Upper lobe of left lung (tissue), 4 donors: ENCODE results near the gene EIF1.

Experiments
- CTCF ChIP-seq, 6 experiments: fragments of 450-650 bp in 4 of 6; fragments of 200-600 bp in 2 of 6; sonication (generic) in 2 of 6; IDR thresholded peaks; one replicate each; pipeline ENCODE4 v1.5.1; 2016 to 2019; ENCODE audit warnings: antibody characterized with exemption in 6 of 6
- EP300 ChIP-seq, 4 donors: sonication (generic); formaldehyde crosslinking; IDR thresholded peaks; one replicate each; pipeline ENCODE4 v1.5.1; 2017; ENCODE audit warnings: antibody characterized with exemption in 4 of 4, control low read depth in 2 of 4
- POLR2A ChIP-seq, 4 donors: fragments of 450-650 bp; IDR thresholded peaks; one replicate each; pipeline ENCODE4 v1.5.1; 2016 to 2017; ENCODE audit warnings: antibody characterized with exemption in 4 of 4, mild to moderate bottlenecking in 2 of 4

- no peak for TF ChIP-seq POLR2A (IDR thresholded peaks at IDR 0.05)
- TF ChIP-seq CTCF (IDR thresholded peaks at IDR 0.05) = no peak
- TF ChIP-seq EP300 (IDR thresholded peaks at IDR 0.05) = no peak
These were observed 29.0 kb downstream of the EIF1 start for GRCh38 chr17:41717408-41718286.
